Activated CD8-positive, alpha-beta memory T cell treated with anti-CD3 and anti-CD28 coated beads for 36 hours (primary cell): ENCODE measurements around the gene CELSR2. TPM values are rescaled to one million over a fixed set of nuclear protein-coding genes. Genes with fewer than 3 reads are reported as not detected.

Experiments used
- CTCF ChIA-PET: fragments of 350-600 bp; sonication (Branson Sonifier 250); formaldehyde crosslinking; loops from one replicate; lab custom pipeline; 2021; ENCODE audit warnings: antibody characterized with exemption; lab: Charles Lee
- POLR2A ChIA-PET: fragments of 350-600 bp; sonication (Branson Sonifier 250); formaldehyde crosslinking; loops from one replicate; lab custom pipeline; 2021; ENCODE audit warnings: antibody characterized with exemption; lab: Charles Lee
- total RNA-seq, 2 experiments: library from RNA; stranded (reverse); gene quantifications; one replicate each; pipeline ENCODE4 v1.2.3, GENCODE V29; 2021

The CELSR2 gene
- total RNA-seq, 2 experiments from 2014 or later: 2.7 to 3.3 TPM

DNA sequence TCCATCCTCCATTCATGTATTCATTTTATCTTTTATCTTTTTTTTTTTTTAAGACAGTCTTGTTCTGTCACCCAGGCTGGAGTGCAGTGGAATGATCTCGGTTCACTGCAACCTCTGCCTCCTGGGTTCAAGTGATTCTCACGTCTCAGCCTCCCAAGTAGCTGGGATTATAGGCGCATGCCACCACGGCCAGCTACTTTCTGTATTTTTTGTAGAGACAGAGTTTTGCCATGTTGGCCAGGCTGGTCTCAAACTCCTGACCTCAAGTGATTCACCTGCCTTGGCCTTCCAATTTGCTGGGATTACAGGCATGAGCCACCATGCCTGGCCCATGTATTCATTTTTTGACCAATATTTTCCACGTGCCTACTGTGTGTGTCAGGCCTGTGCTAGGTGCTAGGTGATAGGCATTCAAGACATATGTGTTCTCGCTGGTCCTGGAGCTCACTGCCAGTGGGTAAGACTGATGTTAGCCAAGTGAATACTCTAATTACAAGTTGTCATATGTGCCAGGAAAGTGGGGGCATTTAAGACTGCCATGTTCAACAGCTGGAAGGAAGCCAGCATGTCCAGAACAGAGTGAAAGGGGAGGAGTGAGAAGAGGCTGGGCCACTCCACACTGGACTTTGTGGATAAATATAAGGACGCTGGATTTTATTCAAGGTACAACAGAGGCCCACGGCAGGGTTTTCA lies 5.3 kb upstream of the CELSR2 start:
- ChIA-PET POLR2A (no interaction called here), CTCF (interaction anchor here (1.5 kb wide), 1 partner anchor 289 kb away, joined by 3 read pairs; no protein-coding TSS in a partner anchor)

DNA sequence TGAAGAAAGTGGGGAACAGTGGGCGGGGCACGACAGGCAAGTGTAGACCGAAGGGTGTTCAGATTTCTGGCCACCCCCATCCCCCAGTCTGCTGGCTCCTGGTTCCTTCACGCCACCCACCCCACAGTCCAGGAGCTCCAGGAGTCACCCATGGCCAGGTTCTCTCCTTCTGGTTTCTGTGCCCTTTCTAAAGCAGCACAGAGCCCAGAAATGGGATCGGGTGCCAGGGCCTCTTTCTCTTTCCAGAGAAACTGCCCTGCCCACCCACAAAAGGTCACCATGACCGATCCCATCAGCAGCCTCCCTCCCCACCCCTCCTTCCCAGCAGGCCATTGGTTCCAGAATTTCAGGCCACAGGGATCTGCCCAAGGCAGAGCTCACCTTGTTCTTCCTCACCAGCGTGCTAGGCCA lies 3.2 kb upstream of the CELSR2 start:
- ChIA-PET POLR2A (interaction anchor here (0.6 to 0.7 kb wide), 3 partner anchors 14 to 32 kb away, joined by 4 to 6 read pairs (median 5); no protein-coding TSS in a partner anchor), CTCF (interaction anchor here (0.6 to 1.5 kb wide), 4 partner anchors 15 to 344 kb away, joined by 3 to 6 read pairs (median 5); no protein-coding TSS in a partner anchor)

DNA sequence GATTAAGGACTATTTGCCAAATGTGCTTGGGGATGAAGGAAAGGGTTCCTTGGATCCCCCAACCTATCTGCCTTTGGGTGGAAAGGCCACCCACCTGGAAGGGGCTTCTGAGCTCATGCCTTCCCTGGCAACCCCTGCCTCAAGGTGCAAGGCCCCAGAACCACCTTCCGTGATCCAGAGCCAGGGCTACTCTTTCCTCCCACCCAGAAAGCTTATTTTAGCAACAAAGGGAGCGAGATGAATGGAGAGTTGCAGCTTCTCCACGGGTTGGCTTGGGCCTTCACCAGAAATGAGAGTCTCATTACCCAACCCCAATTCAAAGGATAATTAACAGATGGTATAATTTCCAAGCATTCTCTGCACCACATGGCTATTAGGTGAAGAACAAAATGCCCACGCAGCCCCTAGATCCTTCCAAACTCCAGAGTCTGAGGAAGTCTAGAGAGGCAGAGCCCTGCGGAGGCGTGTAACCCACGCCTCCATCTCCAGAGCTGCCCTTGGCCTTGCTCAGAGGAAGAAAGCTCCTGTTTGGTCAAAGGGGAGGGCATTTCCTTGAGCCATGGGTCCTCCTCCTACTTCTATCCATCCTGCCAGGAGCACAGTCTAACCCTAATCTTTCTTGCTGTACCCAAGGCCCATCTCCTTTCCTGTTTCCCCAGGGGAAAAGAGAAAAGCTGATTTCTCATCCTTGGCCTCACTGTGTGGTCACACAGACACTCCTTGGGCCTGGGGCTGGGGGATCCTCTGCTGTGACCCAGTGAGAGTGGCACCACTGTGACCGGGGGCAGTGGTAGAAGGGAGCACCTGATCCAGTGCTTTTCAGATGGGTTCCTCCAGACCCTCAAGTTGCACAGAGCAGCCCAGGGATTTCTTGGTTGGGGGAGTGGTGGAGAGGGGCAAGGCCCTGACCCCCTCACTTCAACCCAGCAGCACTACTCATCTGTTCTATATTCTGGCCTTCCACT lies 1.7 kb upstream of the CELSR2 start:
- POLR2A ChIA-PET: interaction anchor here (0.6 kb wide), 1 partner anchor 9 kb away, joined by 3 read pairs; no protein-coding TSS in a partner anchor
- CTCF ChIA-PET: interaction anchor here (1.1 to 1.5 kb wide), 2 partner anchors 17 to 285 kb away, joined by 5 to 6 read pairs; no protein-coding TSS in a partner anchor

DNA sequence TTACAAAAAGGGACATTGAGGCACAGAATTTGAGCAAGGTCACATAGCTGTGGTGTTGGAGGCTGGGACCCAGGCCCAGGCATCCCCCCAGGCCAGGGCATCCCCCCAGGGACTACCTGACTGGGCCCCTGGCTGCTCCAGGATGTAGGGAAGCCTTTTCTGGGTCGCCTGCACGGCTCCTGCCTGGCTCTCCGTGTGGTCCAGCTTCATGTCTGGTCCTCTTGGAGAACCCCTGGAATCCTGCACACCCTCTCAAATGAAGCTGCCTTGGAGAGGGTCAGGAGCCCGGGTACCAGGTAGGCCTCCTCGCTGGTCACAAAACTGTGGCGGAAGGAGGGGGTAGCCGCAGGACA lies 919 bp upstream of the CELSR2 start:
- POLR2A ChIA-PET: no interaction called here
- CTCF ChIA-PET: no interaction called here

DNA sequence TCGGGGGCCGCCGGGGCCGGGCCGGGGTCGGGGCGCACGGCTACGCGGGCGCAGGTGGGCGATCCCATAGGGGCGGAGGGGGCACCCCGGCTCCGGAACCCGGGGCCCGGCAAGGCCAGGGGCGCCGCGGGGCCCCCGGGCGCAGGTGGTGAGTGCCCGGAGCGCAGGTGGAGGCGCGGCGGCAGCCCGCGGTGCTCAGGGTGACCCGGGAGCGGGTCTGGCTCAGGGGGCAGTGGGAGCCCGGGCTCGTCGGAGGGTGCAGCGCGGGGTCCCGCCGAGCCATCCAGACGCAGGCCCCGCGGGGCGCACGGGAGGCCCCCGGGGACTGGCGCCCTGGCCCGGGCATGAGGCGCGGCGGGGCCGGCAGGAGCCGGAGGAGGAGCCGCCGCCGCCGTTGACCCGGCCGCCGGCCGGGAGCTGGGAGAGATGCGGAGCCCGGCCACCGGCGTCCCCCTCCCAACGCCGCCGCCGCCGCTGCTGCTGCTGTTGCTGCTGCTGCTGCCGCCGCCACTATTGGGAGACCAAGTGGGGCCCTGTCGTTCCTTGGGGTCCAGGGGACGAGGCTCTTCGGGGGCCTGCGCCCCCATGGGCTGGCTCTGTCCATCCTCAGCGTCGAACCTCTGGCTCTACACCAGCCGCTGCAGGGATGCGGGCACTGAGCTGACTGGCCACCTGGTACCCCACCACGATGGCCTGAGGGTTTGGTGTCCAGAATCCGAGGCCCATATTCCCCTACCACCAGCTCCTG lies 489 bp downstream of the CELSR2 start:
- POLR2A ChIA-PET: interaction anchor here (1.4 kb wide), 1 partner anchor 36 kb away, joined by 3 read pairs; the partner anchor contains the start of gene SARS1
- CTCF ChIA-PET: interaction anchor here (0.6 to 1.4 kb wide), 4 partner anchors 27 to 241 kb away, joined by 3 to 5 read pairs (median 4); no protein-coding TSS in a partner anchor

DNA sequence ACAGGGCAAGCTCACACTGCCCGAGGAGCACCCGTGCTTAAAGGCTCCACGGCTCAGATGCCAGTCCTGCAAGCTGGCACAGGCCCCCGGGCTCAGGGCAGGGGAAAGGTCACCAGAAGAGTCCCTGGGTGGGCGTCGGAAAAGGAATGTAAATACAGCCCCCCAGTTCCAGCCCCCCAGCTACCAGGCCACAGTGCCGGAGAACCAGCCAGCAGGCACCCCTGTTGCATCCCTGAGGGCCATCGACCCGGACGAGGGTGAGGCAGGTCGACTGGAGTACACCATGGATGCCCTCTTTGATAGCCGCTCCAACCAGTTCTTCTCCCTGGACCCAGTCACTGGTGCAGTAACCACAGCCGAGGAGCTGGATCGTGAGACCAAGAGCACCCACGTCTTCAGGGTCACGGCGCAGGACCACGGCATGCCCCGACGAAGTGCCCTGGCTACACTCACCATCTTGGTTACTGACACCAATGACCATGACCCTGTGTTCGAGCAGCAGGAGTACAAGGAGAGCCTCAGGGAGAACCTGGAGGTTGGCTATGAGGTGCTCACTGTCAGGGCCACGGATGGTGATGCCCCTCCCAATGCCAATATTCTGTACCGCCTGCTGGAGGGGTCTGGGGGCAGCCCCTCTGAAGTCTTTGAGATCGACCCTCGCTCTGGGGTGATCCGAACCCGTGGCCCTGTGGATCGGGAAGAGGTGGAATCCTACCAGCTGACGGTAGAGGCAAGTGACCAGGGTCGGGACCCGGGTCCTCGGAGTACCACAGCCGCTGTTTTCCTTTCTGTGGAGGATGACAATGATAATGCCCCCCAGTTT lies 1.3 kb downstream of the CELSR2 start:
- CTCF ChIA-PET: interaction anchor here (0.6 to 1.4 kb wide), 4 partner anchors 27 to 240 kb away, joined by 3 to 5 read pairs (median 4); no protein-coding TSS in a partner anchor

DNA sequence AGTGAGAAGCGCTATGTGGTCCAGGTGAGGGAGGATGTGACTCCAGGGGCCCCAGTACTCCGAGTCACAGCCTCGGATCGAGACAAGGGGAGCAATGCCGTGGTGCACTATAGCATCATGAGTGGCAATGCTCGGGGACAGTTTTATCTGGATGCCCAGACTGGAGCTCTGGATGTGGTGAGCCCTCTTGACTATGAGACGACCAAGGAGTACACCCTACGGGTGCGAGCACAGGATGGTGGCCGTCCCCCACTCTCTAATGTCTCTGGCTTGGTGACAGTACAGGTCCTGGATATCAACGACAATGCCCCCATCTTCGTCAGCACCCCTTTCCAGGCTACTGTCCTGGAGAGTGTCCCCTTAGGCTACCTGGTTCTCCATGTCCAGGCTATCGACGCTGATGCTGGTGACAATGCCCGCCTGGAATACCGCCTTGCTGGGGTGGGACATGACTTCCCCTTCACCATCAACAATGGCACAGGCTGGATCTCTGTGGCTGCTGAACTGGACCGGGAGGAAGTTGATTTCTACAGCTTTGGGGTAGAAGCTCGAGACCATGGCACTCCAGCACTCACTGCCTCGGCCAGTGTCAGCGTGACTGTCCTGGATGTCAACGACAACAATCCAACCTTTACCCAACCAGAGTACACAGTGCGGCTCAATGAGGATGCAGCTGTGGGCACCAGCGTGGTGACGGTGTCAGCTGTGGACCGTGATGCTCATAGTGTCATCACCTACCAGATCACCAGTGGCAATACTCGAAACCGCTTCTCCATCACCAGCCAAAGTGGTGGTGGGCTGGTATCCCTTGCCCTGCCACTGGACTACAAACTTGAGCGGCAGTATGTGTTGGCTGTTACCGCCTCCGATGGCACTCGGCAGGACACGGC lies 2.2 kb downstream of the CELSR2 start:
- CTCF ChIA-PET: no interaction called here
- POLR2A ChIA-PET: interaction anchor here (1.1 kb wide), 1 partner anchor 10 kb away, joined by 3 read pairs; no protein-coding TSS in a partner anchor

More for the DNA sequence above, 1.3 kb downstream of the CELSR2 start:
- POLR2A ChIA-PET: interaction anchor here (1.4 kb wide), 1 partner anchor 37 kb away, joined by 3 read pairs; the partner anchor contains the start of gene SARS1

DNA sequence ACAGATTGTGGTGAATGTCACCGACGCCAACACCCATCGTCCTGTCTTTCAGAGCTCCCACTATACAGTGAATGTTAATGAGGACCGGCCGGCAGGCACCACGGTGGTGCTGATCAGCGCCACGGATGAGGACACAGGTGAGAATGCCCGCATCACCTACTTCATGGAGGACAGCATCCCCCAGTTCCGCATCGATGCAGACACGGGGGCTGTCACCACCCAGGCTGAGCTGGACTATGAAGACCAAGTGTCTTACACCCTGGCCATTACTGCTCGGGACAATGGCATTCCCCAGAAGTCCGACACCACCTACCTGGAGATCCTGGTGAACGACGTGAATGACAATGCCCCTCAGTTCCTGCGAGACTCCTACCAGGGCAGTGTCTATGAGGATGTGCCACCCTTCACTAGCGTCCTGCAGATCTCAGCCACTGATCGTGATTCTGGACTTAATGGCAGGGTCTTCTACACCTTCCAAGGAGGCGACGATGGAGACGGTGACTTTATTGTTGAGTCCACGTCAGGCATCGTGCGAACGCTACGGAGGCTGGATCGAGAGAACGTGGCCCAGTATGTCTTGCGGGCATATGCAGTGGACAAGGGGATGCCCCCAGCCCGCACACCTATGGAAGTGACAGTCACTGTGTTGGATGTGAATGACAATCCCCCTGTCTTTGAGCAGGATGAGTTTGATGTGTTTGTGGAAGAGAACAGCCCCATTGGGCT lies 3.0 kb downstream of the CELSR2 start:
- ChIA-PET CTCF (interaction anchor here (1.3 to 1.5 kb wide), 2 partner anchors 24 to 146 kb away, joined by 3 to 6 read pairs; no protein-coding TSS in a partner anchor), POLR2A (interaction anchor here (1.1 kb wide), 1 partner anchor 11 kb away, joined by 3 read pairs; no protein-coding TSS in a partner anchor)

DNA sequence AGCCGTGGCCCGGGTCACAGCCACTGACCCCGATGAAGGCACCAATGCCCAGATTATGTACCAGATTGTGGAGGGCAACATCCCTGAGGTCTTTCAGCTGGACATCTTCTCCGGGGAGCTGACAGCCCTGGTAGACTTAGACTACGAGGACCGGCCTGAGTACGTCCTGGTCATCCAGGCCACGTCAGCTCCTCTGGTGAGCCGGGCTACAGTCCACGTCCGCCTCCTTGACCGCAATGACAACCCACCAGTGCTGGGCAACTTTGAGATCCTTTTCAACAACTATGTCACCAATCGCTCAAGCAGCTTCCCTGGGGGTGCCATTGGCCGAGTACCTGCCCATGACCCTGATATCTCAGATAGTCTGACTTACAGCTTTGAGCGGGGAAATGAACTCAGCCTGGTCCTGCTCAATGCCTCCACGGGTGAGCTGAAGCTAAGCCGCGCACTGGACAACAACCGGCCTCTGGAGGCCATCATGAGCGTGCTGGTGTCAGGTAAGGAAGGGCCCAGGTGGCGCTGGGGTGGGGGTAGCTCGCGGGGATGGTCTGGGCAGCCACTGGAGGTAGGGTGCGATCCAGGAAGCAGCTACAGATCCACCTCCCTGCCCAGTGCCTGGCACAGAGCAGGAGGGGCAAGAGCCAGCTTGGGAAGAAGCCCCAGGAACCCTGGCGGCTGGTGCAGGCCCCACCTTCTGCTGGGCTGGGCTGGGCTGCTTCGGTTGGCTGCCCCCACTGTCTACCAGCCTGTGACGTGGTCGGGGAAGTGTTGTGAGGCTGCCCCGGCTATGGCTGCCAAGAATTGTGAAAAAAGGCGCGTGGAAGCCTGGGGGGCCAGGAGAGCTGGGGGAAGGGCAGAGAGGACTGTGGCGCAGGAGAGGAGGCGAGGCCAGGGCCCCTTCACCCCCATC lies 3.8 kb downstream of the CELSR2 start:
- ChIA-PET CTCF (interaction anchor here (1.2 to 1.5 kb wide), 4 partner anchors 24 to 147 kb away, joined by 3 to 7 read pairs (median 4); no protein-coding TSS in a partner anchor), POLR2A (no interaction called here)

DNA sequence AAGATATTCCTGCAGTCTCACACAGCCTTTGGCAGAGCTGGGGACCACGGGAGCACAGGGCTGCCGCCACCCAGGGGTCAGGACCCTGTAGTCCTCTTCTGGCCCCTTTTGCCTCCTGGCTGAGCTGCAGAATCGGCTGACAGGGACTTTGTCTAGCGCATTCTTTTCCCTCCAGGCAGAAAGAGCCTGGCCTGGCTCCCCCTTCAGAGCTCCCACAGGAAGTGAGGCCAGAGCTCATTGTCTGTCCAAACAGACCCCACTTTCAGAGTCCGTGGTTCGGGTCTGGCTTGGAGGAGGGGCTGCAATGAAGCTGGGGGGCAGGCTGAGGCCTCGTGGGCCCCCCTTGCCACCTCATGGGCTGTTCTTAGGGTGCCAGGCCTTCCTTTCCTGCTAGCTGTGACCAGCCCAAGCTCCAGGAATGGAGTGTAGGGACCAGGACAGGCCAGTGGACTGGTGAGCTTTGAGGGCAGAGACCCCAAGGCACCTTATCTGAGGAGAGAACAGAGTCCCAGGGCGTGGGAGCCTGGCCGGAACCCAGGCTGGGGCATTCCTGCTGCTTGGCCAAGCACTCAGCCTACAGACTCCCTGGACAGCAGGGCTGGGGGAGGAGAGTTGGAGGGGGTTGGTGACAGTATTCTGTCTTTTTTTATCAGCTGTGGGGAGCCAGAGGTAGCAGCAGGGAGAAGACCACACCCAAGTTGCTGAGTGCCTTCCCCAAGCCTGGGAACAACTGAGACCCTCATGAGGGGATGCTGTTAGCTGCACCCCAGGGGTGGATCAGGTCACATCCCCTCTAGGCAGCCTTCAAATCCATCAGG lies 4.7 kb downstream of the CELSR2 start:
- CTCF ChIA-PET: interaction anchor here (1.2 to 1.5 kb wide), 3 partner anchors 23 to 146 kb away, joined by 3 to 7 read pairs (median 6); no protein-coding TSS in a partner anchor
- POLR2A ChIA-PET: interaction anchor here (0.6 kb wide), 1 partner anchor 36 kb away, joined by 8 read pairs; no protein-coding TSS in a partner anchor

DNA sequence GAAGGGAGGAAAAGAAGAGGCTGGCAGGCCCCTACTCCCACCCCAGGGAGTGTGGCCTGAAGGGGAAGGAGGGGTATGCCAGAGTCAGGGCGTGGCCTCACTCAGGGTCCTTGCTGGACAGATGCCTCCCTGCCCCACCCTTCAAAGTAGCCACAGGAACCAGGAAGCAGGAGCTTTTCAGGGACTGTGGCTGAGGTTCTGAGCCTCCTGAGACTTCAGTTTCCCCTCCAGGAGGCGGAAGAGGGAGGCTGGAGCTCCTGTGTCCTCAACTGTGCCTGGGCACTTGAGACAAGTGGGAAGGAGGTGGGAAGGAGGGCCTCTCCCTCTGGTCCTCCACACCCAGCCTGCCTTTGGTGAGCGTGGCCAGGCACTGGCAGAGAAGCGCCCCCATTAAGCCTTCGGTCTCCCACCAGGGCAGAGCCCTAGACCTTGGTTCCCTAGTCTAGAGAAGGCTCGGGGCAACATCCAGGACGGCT lies 5.3 kb downstream of the CELSR2 start:
- POLR2A ChIA-PET: no interaction called here
- CTCF ChIA-PET: interaction anchor here (1.2 to 1.4 kb wide), 2 partner anchors 29 to 146 kb away, joined by 3 to 7 read pairs; no protein-coding TSS in a partner anchor

DNA sequence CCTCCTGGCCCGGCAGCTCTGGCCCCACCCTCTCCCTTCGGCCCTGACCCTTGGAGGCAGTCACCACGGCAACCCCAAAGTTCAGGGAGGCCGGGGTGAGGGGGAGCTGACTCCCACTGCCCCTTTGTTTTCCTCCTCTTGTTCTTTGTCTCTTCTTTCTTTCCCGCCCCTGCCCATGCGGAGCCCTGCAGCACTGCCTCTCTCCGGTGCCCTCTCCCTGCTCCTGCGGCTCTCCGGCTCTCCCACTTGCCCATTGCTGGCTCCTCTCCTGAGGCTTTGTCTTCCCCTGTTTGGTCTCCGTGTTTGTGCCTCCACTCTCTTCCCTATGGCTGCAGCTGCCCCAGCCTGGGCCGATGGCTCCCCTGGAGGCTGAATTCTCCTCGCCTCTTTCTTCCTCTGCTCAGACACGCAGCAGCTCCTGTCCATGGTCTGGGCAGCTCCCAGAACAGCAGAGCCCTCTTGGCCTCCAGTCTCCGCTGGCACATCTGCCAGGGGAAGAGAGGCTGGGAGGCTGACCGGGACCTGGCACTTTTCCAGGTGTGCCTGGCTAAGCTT lies 5.8 kb downstream of the CELSR2 start:
- ChIA-PET POLR2A (no interaction called here), CTCF (no interaction called here)

DNA sequence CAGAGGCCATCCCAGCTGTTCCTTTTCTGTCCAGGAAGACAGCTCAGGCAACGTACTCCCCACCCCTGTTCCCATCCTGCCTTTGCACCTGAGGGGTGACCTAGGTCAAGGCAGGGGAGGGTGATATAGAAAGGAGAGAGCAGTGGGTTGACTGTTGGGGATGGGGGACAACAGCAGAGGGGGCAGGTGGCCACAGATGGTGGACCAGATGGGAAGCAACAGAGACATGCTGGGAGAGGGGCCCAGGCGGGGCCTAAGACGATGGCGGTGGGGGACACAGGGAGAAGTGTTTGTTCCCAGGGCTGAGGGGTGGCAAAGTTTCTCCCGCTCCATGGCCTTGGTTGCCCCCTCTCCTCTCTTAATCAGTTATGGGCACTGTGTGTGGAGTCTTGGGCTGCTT lies 6.3 kb downstream of the CELSR2 start:
- ChIA-PET POLR2A (no interaction called here), CTCF (no interaction called here)

DNA sequence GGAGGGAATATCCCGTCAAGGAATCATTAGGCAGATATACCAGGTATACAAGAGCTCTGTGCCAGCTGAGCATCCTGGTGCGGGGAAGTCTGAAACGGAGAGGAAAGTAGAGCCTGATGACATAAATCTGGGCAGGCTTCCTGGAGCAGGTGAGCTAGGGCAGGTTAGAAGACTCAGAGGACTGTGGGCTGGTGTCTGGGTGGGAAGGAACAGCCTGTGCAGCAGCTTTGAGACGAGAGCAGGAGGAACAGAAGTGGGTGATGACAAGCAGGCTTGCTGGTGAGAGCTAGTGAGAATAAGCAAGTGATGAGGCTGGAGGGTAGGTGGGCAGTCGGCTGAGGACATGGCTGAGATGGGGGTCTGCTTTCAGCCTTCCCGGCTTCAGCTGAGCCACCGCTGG lies 6.7 kb downstream of the CELSR2 start:
- CTCF ChIA-PET: no interaction called here
- POLR2A ChIA-PET: no interaction called here
